Naive thymus-derived CD4-positive, alpha-beta T cell (primary cell): ENCODE data around the gene SHC3. TPM values are rescaled to one million over a fixed set of nuclear protein-coding genes. Genes with fewer than 3 reads are reported as not detected.
A peak's percentile ranks its signal among the peaks of the same experiment; 100 is the strongest.

Source experiments
- ATAC-seq: fragments of 150-1000 bp; cut with Tn5 transposase; 2 replicates; pipeline ENCODE4 v1.10.0; 2021; ENCODE audit warnings: mild to moderate bottlenecking, moderate library complexity
- CTCF ChIA-PET: fragments of 350-600 bp; sonication (Branson Sonifier 250); formaldehyde crosslinking; loops from one replicate; lab custom pipeline; 2021; ENCODE audit warnings: antibody characterized with exemption; lab: Charles Lee
- POLR2A ChIA-PET: fragments of 350-600 bp; sonication (Branson Sonifier 250); formaldehyde crosslinking; loops from one replicate; lab custom pipeline; 2021; ENCODE audit warnings: antibody characterized with exemption, inconsistent platforms; lab: Charles Lee
- DNase-seq, 9 donors: peaks; one replicate each; pipeline versions ENCODE4 v3.0.0 to v3.0.0-alpha.2; 2020 to 2022; ENCODE audit warnings: mixed read lengths in 1 of 9
- H3K27ac ChIP-seq: one replicate; pipeline ENCODE4 v1.7.0; 2013; ENCODE audit warnings: mild to moderate bottlenecking, low read depth, low read length, moderate library complexity
- H3K27me3 ChIP-seq, 2 donors: one replicate each; pipeline ENCODE4 v1.7.0; 2013; ENCODE audit warnings: low read length in 2 of 2, mild to moderate bottlenecking in 2 of 2, moderate library complexity in 2 of 2; ENCODE audit not compliant: control insufficient read depth in 2 of 2, insufficient read depth in 2 of 2
- H3K36me3 ChIP-seq, 3 experiments: 1 replicate in 2 of 3; 2 replicates in 1 of 3; pipeline ENCODE4 v1.7.0; 2013; ENCODE audit warnings: low read length in 3 of 3, mild to moderate bottlenecking in 3 of 3, moderate library complexity in 1 of 3; ENCODE audit not compliant: insufficient read depth in 3 of 3, control insufficient read depth in 2 of 3
- H3K4me1 ChIP-seq, 2 donors: one replicate each; pipeline ENCODE4 v1.7.0; 2013; ENCODE audit warnings: low read length in 2 of 2, mild to moderate bottlenecking in 2 of 2, moderate library complexity in 1 of 2; ENCODE audit not compliant: control insufficient read depth in 2 of 2, insufficient read depth in 2 of 2
- H3K4me3 ChIP-seq: 2 replicates; pipeline ENCODE4 v1.7.0; 2013; ENCODE audit warnings: mild to moderate bottlenecking, low read length
- H3K9me3 ChIP-seq, 3 experiments: 1 replicate in 2 of 3; 2 replicates in 1 of 3; pipeline ENCODE4 v1.7.0; 2013; ENCODE audit warnings: low read length in 3 of 3; ENCODE audit not compliant: control insufficient read depth in 2 of 3
- H3K27ac Mint-ChIP-seq, 9 donors: one replicate each; pipeline ENCODE4 v1.8.0; 2020 to 2022; ENCODE audit warnings: mixed read lengths in 9 of 9, mild to moderate bottlenecking in 8 of 9, moderate library complexity in 5 of 9, inconsistent platforms in 2 of 9
- H3K27me3 Mint-ChIP-seq, 5 donors: one replicate each; pipeline ENCODE4 v1.8.0; 2021 to 2022; ENCODE audit warnings: mixed read lengths in 5 of 5, mild to moderate bottlenecking in 1 of 5
- H3K36me3 Mint-ChIP-seq, 5 donors: one replicate each; pipeline ENCODE4 v1.8.0; 2020 to 2022; ENCODE audit warnings: mixed read lengths in 5 of 5, mild to moderate bottlenecking in 3 of 5, inconsistent platforms in 1 of 5
- H3K4me1 Mint-ChIP-seq, 7 donors: one replicate each; pipeline ENCODE4 v1.8.0; 2020 to 2022; ENCODE audit warnings: mixed read lengths in 7 of 7, mild to moderate bottlenecking in 3 of 7, inconsistent platforms in 1 of 7
- H3K4me3 Mint-ChIP-seq, 10 donors: one replicate each; pipeline ENCODE4 v1.8.0; 2020 to 2022; ENCODE audit warnings: mild to moderate bottlenecking in 10 of 10, mixed read lengths in 10 of 10, moderate library complexity in 6 of 10, inconsistent platforms in 2 of 10
- H3K9me3 Mint-ChIP-seq, 11 donors: one replicate each; pipeline ENCODE4 v1.8.0; 2020 to 2022; ENCODE audit warnings: mixed read lengths in 11 of 11, mild to moderate bottlenecking in 4 of 11, inconsistent platforms in 1 of 11, moderate library complexity in 1 of 11
- intact Hi-C, 2 donors: fragments of 100-400 bp; cut with micrococcal nuclease; formaldehyde crosslinking; loops; one replicate each; pipeline ENCODE4 v1.15.1; 2023
- polyA plus RNA-seq, 2 donors: library from polyadenylated mRNA; unstranded; fragments of 300-500 nt; fragmentation: Illumina TruSeq; gene quantifications; one replicate each; pipeline ENCODE4 v1.2.3, GENCODE V29; 2021
- total RNA-seq, 6 experiments: library from RNA in 5 of 6; stranded (reverse) in 5 of 6; gene quantifications; 1 replicate in 5 of 6; 2 replicates in 1 of 6; pipeline ENCODE4 v1.2.3 and lab custom pipeline; 2021 to 2026

Gene SHC3
- total and polyA plus RNA-seq, 7 experiments from 2014 or later = 0.02 to 0.11 (median 0.07) TPM; not detected in 3

DNA sequence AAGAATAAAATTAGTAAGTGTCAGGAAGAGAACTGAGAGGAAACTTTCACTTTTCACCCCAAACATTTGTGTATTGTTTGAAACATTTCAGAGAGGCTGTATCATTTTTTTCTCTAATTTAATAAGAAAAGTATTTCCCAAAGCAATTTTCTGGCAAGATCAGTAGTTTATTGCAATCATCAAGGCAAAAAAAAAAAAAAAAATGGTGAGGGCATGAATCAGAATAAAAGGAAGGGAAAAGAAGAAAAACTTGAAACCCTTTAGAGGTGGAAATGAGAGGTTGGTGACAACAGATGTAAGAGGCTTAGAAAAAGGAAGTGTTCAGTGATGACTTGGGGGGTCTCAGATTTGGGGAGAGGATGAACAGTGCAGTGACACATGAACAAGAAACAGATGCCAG is 13.3 kb downstream of the SHC3 start:
- H3K27me3 Mint-ChIP-seq = peaks cover 13 to 24% (median 19%) of the 10 kb centered on the region in 5 donors

DNA sequence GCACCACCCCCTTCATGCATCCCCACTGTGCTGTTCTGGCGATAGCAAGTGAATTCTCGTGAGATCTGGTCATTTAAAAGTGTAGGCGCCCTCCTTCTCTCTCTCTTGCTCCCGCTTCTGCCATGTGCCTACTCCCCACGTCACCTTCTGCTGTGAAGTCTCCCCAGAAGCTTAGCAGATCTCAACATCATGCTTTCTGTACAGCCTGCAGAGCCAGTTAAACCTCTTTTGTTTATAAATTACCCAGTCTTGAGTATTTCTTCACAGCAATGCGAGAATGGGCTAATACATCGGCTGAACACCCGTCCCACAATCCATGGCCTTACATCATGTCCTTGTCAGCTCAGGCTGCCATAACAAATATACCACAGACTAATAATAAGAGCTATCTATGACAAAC is 17.4 kb downstream of the SHC3 start:
- no peak overlapping the region for H3K4me3 Mint-ChIP-seq
- no peak for ATAC-seq
- intact Hi-C loops = no loop called here

More for the DNA sequence above, 13.3 kb downstream of the SHC3 start:
- H3K27ac ChIP-seq = no peak overlapping the region
- no peaks in the 10 kb centered on the region for H3K27me3 ChIP-seq
- Mint-ChIP-seq H3K9me3 (peaks cover 0 to 5% (median 0%) of the 10 kb centered on the region in 11 donors), H3K27ac (no peak overlapping the region), H3K4me3 (no peak overlapping the region), H3K36me3 (peaks cover 0 to 2% (median 0%) of the 10 kb centered on the region in 5 donors), H3K4me1 (no peaks in the 10 kb centered on the region)
- H3K36me3 ChIP-seq = no peaks in the 10 kb centered on the region
- DNase-seq (no peak), ATAC-seq (no peak)
- no peaks in the 10 kb centered on the region for H3K4me1 ChIP-seq
- ChIA-PET POLR2A (no interaction called here), CTCF (no interaction called here)
- H3K4me3 ChIP-seq = no peak overlapping the region
- H3K9me3 ChIP-seq = no peaks in the 10 kb centered on the region
- intact Hi-C loops = no loop called here

DNA sequence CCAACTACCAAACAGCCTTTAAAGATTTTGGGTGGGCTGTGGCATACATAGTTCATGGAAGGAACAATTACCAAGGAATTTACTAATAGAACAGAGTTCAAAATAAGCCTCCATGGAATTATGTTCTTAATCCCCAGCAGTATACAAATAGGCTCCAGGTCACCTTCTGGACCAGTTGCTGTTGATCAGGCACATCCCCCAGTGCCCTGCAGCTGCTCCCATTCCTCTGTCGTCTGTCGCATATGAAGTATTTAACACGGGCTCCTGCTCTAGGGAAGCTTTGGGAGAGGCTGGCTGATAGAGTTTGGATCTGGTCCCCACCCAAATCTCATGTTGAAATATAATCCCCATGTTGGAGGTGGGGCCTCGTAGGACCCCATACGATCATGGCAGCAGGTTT is 17.8 kb downstream of the SHC3 start:
- ATAC-seq (no peak), DNase-seq (no peak)
- Histone ChIP-seq H3K36me3 (no peaks in the 10 kb centered on the region), H3K4me3 (no peak overlapping the region), H3K4me1 (no peaks in the 10 kb centered on the region), H3K27me3 (no peaks in the 10 kb centered on the region), H3K9me3 (no peaks in the 10 kb centered on the region), H3K27ac (no peak overlapping the region)
- H3K36me3 Mint-ChIP-seq = peaks cover 0 to 6% (median 0%) of the 10 kb centered on the region in 5 donors
- H3K27ac Mint-ChIP-seq = no peak overlapping the region
- CTCF ChIA-PET = no interaction called here
- H3K9me3 Mint-ChIP-seq = peaks cover 0 to 8% (median 0%) of the 10 kb centered on the region in 11 donors
- POLR2A ChIA-PET = no interaction called here
- peaks cover 0 to under 1% (median 0%) of the 10 kb centered on the region in 7 donors for H3K4me1 Mint-ChIP-seq
- intact Hi-C loops = no loop called here
- no peak overlapping the region for H3K4me3 Mint-ChIP-seq
- peaks cover 30 to 53% (median 41%) of the 10 kb centered on the region in 5 donors for H3K27me3 Mint-ChIP-seq

More for the DNA sequence above, 17.4 kb downstream of the SHC3 start:
- ChIA-PET CTCF (no interaction called here), POLR2A (no interaction called here)
- H3K27ac Mint-ChIP-seq = no peak overlapping the region
- H3K9me3 Mint-ChIP-seq = peaks cover 0 to 8% (median 0%) of the 10 kb centered on the region in 11 donors
- Histone ChIP-seq H3K4me3 (no peak overlapping the region), H3K27me3 (no peaks in the 10 kb centered on the region), H3K36me3 (no peaks in the 10 kb centered on the region), H3K27ac (no peak overlapping the region), H3K9me3 (no peaks in the 10 kb centered on the region), H3K4me1 (no peaks in the 10 kb centered on the region)
- H3K36me3 Mint-ChIP-seq = peaks cover 0 to 6% (median 0%) of the 10 kb centered on the region in 5 donors
- DNase-seq = no peak
- peaks cover 32 to 49% (median 37%) of the 10 kb centered on the region in 5 donors for H3K27me3 Mint-ChIP-seq
- H3K4me1 Mint-ChIP-seq = no peaks in the 10 kb centered on the region

DNA sequence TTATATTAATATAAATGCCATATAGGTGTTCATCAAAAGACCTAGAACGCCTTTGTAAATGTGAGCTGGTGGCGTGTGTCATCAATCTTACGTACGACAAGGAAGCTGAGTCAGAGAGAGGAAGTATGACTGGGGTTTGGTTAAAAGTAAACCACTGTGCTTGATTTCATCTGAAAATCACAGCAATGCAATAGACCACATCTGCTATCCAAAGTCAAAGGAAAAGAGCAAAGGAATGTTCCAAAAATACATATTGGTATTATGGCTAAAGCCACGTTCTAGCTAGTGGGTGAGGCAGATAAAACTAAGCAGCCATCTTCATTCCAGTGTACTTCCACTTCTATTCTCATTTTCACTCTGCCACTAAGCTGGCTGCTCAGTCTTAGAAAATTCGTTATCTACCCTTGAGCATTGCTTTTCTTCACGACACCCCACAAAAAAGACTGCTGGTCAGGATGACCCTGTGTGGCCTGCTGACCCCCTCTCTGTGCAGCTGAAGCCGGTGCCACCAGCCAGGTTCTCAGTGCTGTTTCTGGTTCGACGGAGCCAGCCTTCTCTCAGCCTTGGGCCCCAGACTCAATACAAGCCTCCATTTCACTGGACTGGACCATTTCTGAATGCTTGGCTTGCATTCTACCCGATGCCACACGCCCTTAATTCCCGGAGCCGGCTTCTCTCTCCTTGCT is 23.8 kb downstream of the SHC3 start:
- H3K4me3 ChIP-seq = no peak overlapping the region
- H3K4me1 ChIP-seq = no peaks in the 10 kb centered on the region
- no peaks in the 10 kb centered on the region for H3K36me3 ChIP-seq
- DNase-seq (no peak), ATAC-seq (peak; percentile 63)
- ChIA-PET CTCF (no interaction called here), POLR2A (no interaction called here)
- Mint-ChIP-seq H3K36me3 (peaks cover 0 to 4% (median 0%) of the 10 kb centered on the region in 5 donors), H3K4me1 (peaks cover 0 to 10% (median 3%) of the 10 kb centered on the region in 7 donors), H3K4me3 (no peak overlapping the region), H3K9me3 (peaks cover 0 to 3% (median 0%) of the 10 kb centered on the region in 11 donors), H3K27me3 (peaks cover 28 to 64% (median 48%) of the 10 kb centered on the region in 5 donors), H3K27ac (no peak overlapping the region)
- no peaks in the 10 kb centered on the region for H3K27me3 ChIP-seq
- intact Hi-C loops = no loop called here
- no peaks in the 10 kb centered on the region for H3K9me3 ChIP-seq
- no peak overlapping the region for H3K27ac ChIP-seq

DNA sequence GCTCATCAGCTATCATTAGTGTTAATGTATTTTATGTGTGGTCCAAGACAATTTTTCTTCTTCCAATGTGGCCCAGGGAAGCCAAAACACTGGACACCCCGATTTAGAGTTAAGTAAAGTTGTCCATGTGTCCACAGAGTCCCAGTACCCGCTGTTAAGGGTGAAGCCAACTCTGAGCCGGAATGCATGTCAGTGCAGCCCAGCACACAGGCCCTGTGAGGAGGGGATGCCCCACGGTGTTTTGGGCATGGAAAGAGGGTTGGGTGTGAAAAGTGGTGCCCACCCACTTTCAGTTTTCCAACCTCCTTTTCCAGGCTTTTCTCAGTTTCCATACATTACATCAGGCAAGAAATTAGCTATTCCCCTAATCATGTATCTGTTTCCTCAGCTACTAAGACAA is 24.4 kb downstream of the SHC3 start:
- no peak overlapping the region for H3K4me3 ChIP-seq
- Mint-ChIP-seq H3K9me3 (peaks cover 0 to 3% (median 0%) of the 10 kb centered on the region in 11 donors), H3K27me3 (peaks cover 23 to 60% (median 47%) of the 10 kb centered on the region in 5 donors), H3K27ac (no peak overlapping the region), H3K4me1 (peaks cover 0 to 10% (median 3%) of the 10 kb centered on the region in 7 donors), H3K4me3 (no peak overlapping the region), H3K36me3 (peaks cover 0 to 4% (median 0%) of the 10 kb centered on the region in 5 donors)
- intact Hi-C loops = no loop called here
- H3K27ac ChIP-seq = no peak overlapping the region
- H3K27me3 ChIP-seq = no peaks in the 10 kb centered on the region
- no peaks in the 10 kb centered on the region for H3K36me3 ChIP-seq
- ATAC-seq (no peak), DNase-seq (no peak)
- H3K9me3 ChIP-seq = no peaks in the 10 kb centered on the region
- ChIA-PET POLR2A (no interaction called here), CTCF (no interaction called here)
- H3K4me1 ChIP-seq = no peaks in the 10 kb centered on the region

DNA sequence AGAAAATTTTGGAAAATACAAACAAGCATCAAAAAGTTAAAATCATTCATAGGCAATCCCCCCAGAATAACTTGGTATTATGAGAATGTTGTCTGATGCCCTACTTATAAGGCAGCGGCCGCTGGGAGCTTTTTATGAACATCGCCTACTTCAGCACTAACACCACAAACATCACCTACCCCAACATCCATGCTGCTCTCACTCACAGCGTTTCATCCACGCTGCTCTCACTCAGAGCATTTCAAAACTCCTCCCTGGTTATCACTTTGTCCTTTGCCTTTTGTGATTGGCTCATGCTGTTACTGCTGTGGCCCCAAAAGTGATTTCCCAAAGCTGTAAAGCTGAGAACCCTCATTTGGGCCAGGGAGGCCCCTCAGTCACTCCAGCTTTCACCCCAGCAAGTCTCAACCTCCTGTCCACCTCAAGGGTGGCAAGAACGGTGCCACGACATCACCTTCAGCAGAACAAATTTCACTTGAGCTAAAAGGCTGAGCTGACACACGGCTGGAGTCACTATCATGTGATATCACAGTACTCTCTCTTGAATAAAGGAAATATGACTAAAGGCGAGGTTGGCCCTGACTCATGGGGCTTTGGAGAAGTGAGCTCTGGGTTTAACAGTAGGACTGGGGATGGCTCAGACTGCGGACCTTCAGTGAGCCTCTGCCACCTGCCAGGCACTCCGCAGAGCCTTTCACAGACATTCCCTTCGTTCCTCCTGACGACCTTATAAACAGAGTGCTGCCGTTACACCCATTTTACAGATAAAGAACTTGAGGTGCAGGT is 25.2 kb downstream of the SHC3 start:
- Mint-ChIP-seq H3K9me3 (peaks cover 0 to 3% (median 0%) of the 10 kb centered on the region in 11 donors), H3K27ac (no peak overlapping the region), H3K27me3 (peaks cover 20 to 56% (median 39%) of the 10 kb centered on the region in 5 donors), H3K36me3 (peaks cover 0 to 4% (median 0%) of the 10 kb centered on the region in 5 donors), H3K4me1 (peaks cover 0 to 10% (median 3%) of the 10 kb centered on the region in 7 donors), H3K4me3 (no peak overlapping the region)
- no peaks in the 10 kb centered on the region for H3K36me3 ChIP-seq
- no peaks in the 10 kb centered on the region for H3K9me3 ChIP-seq
- intact Hi-C loops = no loop called here
- H3K27ac ChIP-seq = no peak overlapping the region
- no peaks in the 10 kb centered on the region for H3K4me1 ChIP-seq
- no peaks in the 10 kb centered on the region for H3K27me3 ChIP-seq
- DNase-seq (no peak), ATAC-seq (peak; percentile 76)
- POLR2A ChIA-PET = no interaction called here
- no peak overlapping the region for H3K4me3 ChIP-seq
- CTCF ChIA-PET = no interaction called here
